Transverse colon (tissue), 4 donors: ENCODE data around the gene FAM186B.

Experiments used
- CTCF ChIP-seq, 5 experiments: fragments of 200-600 bp in 3 of 5; fragments of 450-650 bp in 2 of 5; sonication (generic) in 3 of 5; IDR thresholded peaks; 1 replicate in 2 of 5; 2 replicates in 3 of 5; pipeline ENCODE4 v1.5.1; 2016 to 2017; ENCODE audit warnings: antibody characterized with exemption in 5 of 5, inconsistent platforms in 3 of 5, mild to moderate bottlenecking in 2 of 5, moderate library complexity in 1 of 5
- POLR2A ChIP-seq: fragments of 450-650 bp; IDR thresholded peaks from one replicate; pipeline ENCODE4 v1.6.1; 2016; ENCODE audit warnings: antibody characterized with exemption, mild to moderate bottlenecking, moderate library complexity
- POLR2AphosphoS5 ChIP-seq, 3 donors: sonication (generic); formaldehyde crosslinking; IDR thresholded peaks; one replicate each; pipeline ENCODE4 v1.6.1; 2016; ENCODE audit warnings: antibody characterized with exemption in 3 of 3

DNA sequence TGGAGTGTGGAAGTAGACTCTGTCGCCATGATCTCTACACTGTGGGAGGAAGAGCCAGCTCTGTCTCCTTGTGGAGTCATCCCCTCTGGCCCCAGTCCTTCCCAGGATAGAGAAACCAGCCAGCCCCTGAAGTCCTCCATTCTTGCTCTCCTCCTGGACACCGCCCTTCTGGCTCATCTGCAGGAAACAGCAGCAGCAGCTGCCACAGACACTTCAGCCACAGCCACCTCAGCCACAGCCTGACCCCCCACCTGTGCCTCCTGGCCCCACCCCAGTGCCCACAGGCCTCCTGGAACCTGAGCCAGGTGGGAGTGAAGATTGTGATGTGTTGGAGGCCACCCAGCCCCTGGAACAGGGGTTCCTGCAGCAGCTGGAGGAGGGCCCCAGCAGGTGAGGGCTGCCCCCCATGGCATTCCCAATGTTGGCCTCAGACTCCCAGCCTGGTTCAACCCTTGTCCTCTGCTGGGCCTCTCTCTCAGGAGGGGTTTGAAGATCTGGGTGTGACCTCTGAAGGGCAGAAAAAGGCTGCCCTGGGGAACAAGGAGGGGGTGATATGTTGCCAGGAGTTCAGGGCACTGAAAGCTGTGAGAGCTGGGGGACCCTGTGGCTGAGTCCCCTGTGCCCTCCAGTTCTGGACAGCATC is 28.4 kb upstream of the FAM186B start:
- TF ChIP-seq CTCF (IDR thresholded peaks at IDR 0.05) = no peak
- TF ChIP-seq POLR2A = no peak
- no peak for TF ChIP-seq POLR2AphosphoS5 (IDR thresholded peaks at IDR 0.05)
